H9 (cell line): ENCODE measurements around the gene RFFL. TPM values are rescaled to one million over a fixed set of nuclear protein-coding genes. Genes with fewer than 3 reads are reported as not detected.

Experiments
- DNase-seq: peaks from one replicate; pipeline ENCODE4 v3.0.0-alpha.2; 2017
- H2AFZ ChIP-seq: one replicate; pipeline ENCODE4 v1.6.1; 2013; ENCODE audit warnings: mild to moderate bottlenecking, low read length, control low read depth, moderate library complexity
- H2AK5ac ChIP-seq: 2 replicates; pipeline ENCODE4 v1.6.1; 2013; ENCODE audit warnings: low read length, control low read depth, mixed read lengths; ENCODE audit not compliant: insufficient read length
- H2BK120ac ChIP-seq: one replicate; pipeline ENCODE4 v1.6.1; 2013; ENCODE audit warnings: low read depth, mild to moderate bottlenecking, low read length, control low read depth, inconsistent platforms; ENCODE audit not compliant: poor library complexity, severe bottlenecking
- H2BK12ac ChIP-seq: 2 replicates; pipeline ENCODE4 v1.6.1; 2013; ENCODE audit warnings: low read length, control low read depth, mixed read lengths, low read depth; ENCODE audit not compliant: insufficient read length
- H2BK15ac ChIP-seq: 2 replicates; pipeline ENCODE4 v1.6.1; 2013; ENCODE audit warnings: low read depth, low read length, control low read depth
- H2BK20ac ChIP-seq: one replicate; pipeline ENCODE4 v1.6.1; 2013; ENCODE audit warnings: low read depth, mild to moderate bottlenecking, low read length, control low read depth, inconsistent platforms; ENCODE audit not compliant: poor library complexity, severe bottlenecking
- H2BK5ac ChIP-seq: 2 replicates; pipeline ENCODE4 v1.6.1; 2013; ENCODE audit warnings: low read length, control low read depth, mixed read lengths; ENCODE audit not compliant: insufficient read length
- H3K14ac ChIP-seq: 2 replicates; pipeline ENCODE4 v1.6.1; 2013; ENCODE audit warnings: low read length, control low read depth; ENCODE audit not compliant: insufficient read depth
- H3K18ac ChIP-seq: 2 replicates; pipeline ENCODE4 v1.6.1; 2013; ENCODE audit warnings: low read depth, mild to moderate bottlenecking, mixed read lengths, low read length, control low read depth; ENCODE audit not compliant: insufficient read length
- H3K23ac ChIP-seq: 2 replicates; pipeline ENCODE4 v1.6.1; 2013; ENCODE audit warnings: low read length, control low read depth, mixed read lengths, low read depth; ENCODE audit not compliant: insufficient read length
- H3K23me2 ChIP-seq: 2 replicates; pipeline ENCODE4 v1.6.1; 2013; ENCODE audit warnings: low read depth, mild to moderate bottlenecking, mixed read lengths, low read length, control low read depth; ENCODE audit not compliant: insufficient read length, poor library complexity, severe bottlenecking
- H3K27ac ChIP-seq: 2 replicates; pipeline ENCODE4 v1.5.1; 2013; ENCODE audit warnings: low read length, control low read depth, mixed read lengths, low read depth; ENCODE audit not compliant: insufficient read length
- H3K27me3 ChIP-seq: 2 replicates; pipeline ENCODE4 v1.6.1; 2013; ENCODE audit warnings: low read length, control low read depth, inconsistent platforms; ENCODE audit not compliant: insufficient read depth
- H3K4ac ChIP-seq: 2 replicates; pipeline ENCODE4 v1.6.1; 2013; ENCODE audit warnings: low read depth, mild to moderate bottlenecking, control low read depth, inconsistent platforms, low read length, moderate library complexity
- H3K4me1 ChIP-seq: 2 replicates; pipeline ENCODE4 v1.6.1; 2013; ENCODE audit warnings: low read length, control low read depth, inconsistent platforms; ENCODE audit not compliant: insufficient read depth
- H3K4me2 ChIP-seq: 2 replicates; pipeline ENCODE4 v1.6.1; 2013; ENCODE audit warnings: low read length, control low read depth, mixed read lengths; ENCODE audit not compliant: insufficient read length, insufficient read depth
- H3K56ac ChIP-seq: 2 replicates; pipeline ENCODE4 v1.6.1; 2013; ENCODE audit warnings: low read depth, mild to moderate bottlenecking, mixed read lengths, low read length, control low read depth; ENCODE audit not compliant: insufficient read length
- H3K79me1 ChIP-seq: 2 replicates; pipeline ENCODE4 v1.6.1; 2013; ENCODE audit warnings: low read depth, mild to moderate bottlenecking, moderate library complexity, low read length, control low read depth, inconsistent platforms; ENCODE audit not compliant: insufficient read depth, poor library complexity, severe bottlenecking
- H3K79me2 ChIP-seq: 2 replicates; pipeline ENCODE4 v1.6.1; 2013; ENCODE audit warnings: low read length, control low read depth, inconsistent platforms; ENCODE audit not compliant: insufficient read depth
- H3K9ac ChIP-seq: 2 replicates; pipeline ENCODE4 v1.6.1; 2013; ENCODE audit warnings: low read length, control low read depth, mixed read lengths; ENCODE audit not compliant: insufficient read length; ENCODE audit errors: extremely low read depth
- H3K9me3 ChIP-seq: one replicate; pipeline ENCODE4 v1.6.1; 2013; ENCODE audit warnings: low read depth, low read length, inconsistent platforms; ENCODE audit not compliant: control insufficient read depth
- H3T11ph ChIP-seq: one replicate; pipeline ENCODE4 v1.6.1; 2013; ENCODE audit warnings: mild to moderate bottlenecking, low read length, control low read depth, inconsistent platforms
- H4K20me1 ChIP-seq: one replicate; pipeline ENCODE4 v1.6.1; 2013; ENCODE audit not compliant: control insufficient read depth, insufficient read length, insufficient read depth
- H4K5ac ChIP-seq: 2 replicates; pipeline ENCODE4 v1.6.1; 2013; ENCODE audit warnings: low read depth, mild to moderate bottlenecking, mixed read lengths, low read length, control low read depth; ENCODE audit not compliant: insufficient read length
- H4K8ac ChIP-seq: replicated peaks from 2 replicates; pipeline ENCODE4 v1.6.1; 2013; ENCODE audit warnings: low read length, control low read depth, mixed read lengths, low read depth; ENCODE audit not compliant: insufficient read length
- H4K91ac ChIP-seq: 2 replicates; pipeline ENCODE4 v1.6.1; 2013; ENCODE audit warnings: low read depth, mild to moderate bottlenecking, moderate library complexity, mixed read lengths, low read length, control low read depth; ENCODE audit not compliant: insufficient read length
- H3K27ac Mint-ChIP-seq, 3 experiments: 2 replicates in 2 of 3; 3 replicates in 1 of 3; pipeline ENCODE4 v1.8.0; 2020 to 2021; ENCODE audit warnings: mixed read lengths in 3 of 3, mild to moderate bottlenecking in 1 of 3, moderate library complexity in 1 of 3
- H3K27me3 Mint-ChIP-seq: 2 replicates; pipeline ENCODE4 v1.8.0; 2021; ENCODE audit warnings: low read depth, mild to moderate bottlenecking, moderate library complexity, mixed read lengths
- H3K36me3 Mint-ChIP-seq, 3 experiments: 2 replicates in 2 of 3; 3 replicates in 1 of 3; pipeline ENCODE4 v1.8.0; 2020 to 2021; ENCODE audit warnings: low read depth in 3 of 3, mixed read lengths in 3 of 3; ENCODE audit not compliant: insufficient read depth in 1 of 3
- H3K4me1 Mint-ChIP-seq, 2 experiments: 2 replicates each; pipeline ENCODE4 v1.8.0; 2020; ENCODE audit warnings: mixed read lengths in 2 of 2
- H3K4me3 Mint-ChIP-seq, 2 experiments: 2 replicates in 1 of 2; 3 replicates in 1 of 2; pipeline ENCODE4 v1.8.0; 2020 to 2021; ENCODE audit warnings: mild to moderate bottlenecking in 2 of 2, mixed read lengths in 2 of 2, moderate library complexity in 1 of 2
- H3K9me3 Mint-ChIP-seq, 2 experiments: 2 replicates in 1 of 2; 3 replicates in 1 of 2; pipeline ENCODE4 v1.8.0; 2020; ENCODE audit warnings: mild to moderate bottlenecking in 2 of 2, mixed read lengths in 2 of 2, moderate library complexity in 1 of 2
- CTCF ChIP-seq: fragments of 200-600 bp; sonication (generic); conservative IDR thresholded peaks from 3 replicates; pipeline ENCODE4 v1.8.0; 2021; ENCODE audit warnings: antibody characterized with exemption, mild to moderate bottlenecking
- WGBS: extraction: QIAGEN DNeasy Blood & Tissue Kit; methylation state at CpG from one replicate; pipeline ENCODE4 v1.1.7; 2013; ENCODE audit warnings: missing lambda C conversion rate, low lambda C conversion rate, mixed read lengths; ENCODE audit not compliant: insufficient read length; ENCODE audit errors: extremely low coverage; 5-methylcytosine and 5-hydroxymethylcytosine counted together
- total RNA-seq: library from RNA; stranded (reverse); gene quantifications from 2 replicates; pipeline ENCODE4 v1.2.1, GENCODE V29; 2021

Gene RFFL
- total RNA-seq, 1 experiment from 2014 or later, result 21.1 TPM

- H3K9ac ChIP-seq, result no peak overlapping the region
- H3K23me2 ChIP-seq, result no peaks in the 10 kb centered on the region
- H2BK12ac ChIP-seq, result no peak overlapping the region
- Mint-ChIP-seq H3K36me3 (peaks cover 31 to 99% (median 95%) of the 10 kb centered on the region in 3 experiments), H3K4me3 (peak overlapping the region in 1 of 2 experiments; percentile 14; a peak in 1 of 5 replicates), H3K27ac (no peak overlapping the region; a peak in 2 of 7 replicates), H3K4me1 (no peaks in the 10 kb centered on the region), H3K9me3 (no peaks in the 10 kb centered on the region), H3K27me3 (no peaks in the 10 kb centered on the region)
- H3K4ac ChIP-seq, result no peak overlapping the region
- H4K5ac ChIP-seq, result no peak overlapping the region
- no peak overlapping the region for H2BK5ac ChIP-seq
- no peak overlapping the region for H2BK15ac ChIP-seq
- H2BK20ac ChIP-seq, result no peak overlapping the region
- no peaks in the 10 kb centered on the region for H3K79me2 ChIP-seq
- H3K4me2 ChIP-seq, result no peak overlapping the region
- no peak overlapping the region for H2AK5ac ChIP-seq
- no peak overlapping the region for H3T11ph ChIP-seq
- peak; percentile 84 for TF ChIP-seq CTCF
- no peaks in the 10 kb centered on the region for H3K27me3 ChIP-seq
- no peak overlapping the region for H3K23ac ChIP-seq
- no peaks in the 10 kb centered on the region for H3K79me1 ChIP-seq
- H3K18ac ChIP-seq, result no peak overlapping the region
- WGBS, result no CpG with 5 or more reads among the region's 5 CpGs
- H3K14ac ChIP-seq, result no peak overlapping the region
- no peaks in the 10 kb centered on the region for H3K4me1 ChIP-seq
- no peaks in the 10 kb centered on the region for H3K9me3 ChIP-seq
- H4K91ac ChIP-seq, result no peak overlapping the region
- DNase-seq, result peak; percentile 85
- no peaks in the 10 kb centered on the region for H4K20me1 ChIP-seq
- no peak overlapping the region for H2BK120ac ChIP-seq
- no peak overlapping the region for H3K27ac ChIP-seq
- H4K8ac ChIP-seq, result no peak overlapping the region
- H3K56ac ChIP-seq, result no peak overlapping the region
- no peak overlapping the region for H2AFZ ChIP-seq
Observed at GRCh38 chr17:34998205-34998604, 65.3 kb downstream of the RFFL start.
